Non-pigmented ciliary epithelial cell (primary cell): Measurements from ENCODE around the gene CCNO.
A peak's percentile ranks its signal among the peaks of the same experiment; 100 is the strongest.

Experiments
- DNase-seq: peaks from one replicate; pipeline ENCODE4 v3.0.0-alpha.2; 2010; ENCODE audit warnings: low read depth

The CCNO gene

GRCh38 chr5:55232985-55233928 lies at the start of gene CCNO:
Gene CCNO, minus strand, starts transcription at chr5:55233608. Its CDS starts 85 bp downstream, at chr5:55233523.
- DNase-seq: peak; percentile 35

- peak; percentile 56 for DNase-seq
These were observed 45.4 kb upstream of the CCNO start for GRCh38 chr5:55278778-55279177.

- peak; percentile 24 for DNase-seq
These were observed 43.4 kb upstream of the CCNO start for GRCh38 chr5:55276771-55277170.

GRCh38 chr5:55258339-55258738 lies 24.9 kb upstream of the CCNO start:
- DNase-seq: no peak

- no peak for DNase-seq
These were observed 21.4 kb upstream of the CCNO start for GRCh38 chr5:55254802-55255201.

GRCh38 chr5:55250064-55250463 lies 16.7 kb upstream of the CCNO start:
- DNase-seq: no peak

GRCh38 chr5:55241746-55242145 lies 8.3 kb upstream of the CCNO start:
- no peak for DNase-seq

GRCh38 chr5:55236800-55237199 lies 3.4 kb upstream of the CCNO start:
- DNase-seq: no peak

GRCh38 chr5:55234121-55234700 lies 803 bp upstream of the CCNO start:
- DNase-seq: no peak

GRCh38 chr5:55232271-55232984 lies 980 bp downstream of the CCNO start:
- no peak for DNase-seq

GRCh38 chr5:55231919-55232270 lies 1.5 kb downstream of the CCNO start:
- no peak for DNase-seq

- DNase-seq: no peak
These were observed 2.1 kb downstream of the CCNO start for GRCh38 chr5:55231029-55231918.

GRCh38 chr5:55230086-55230629 lies 3.2 kb downstream of the CCNO start:
- no peak for DNase-seq

- DNase-seq: no peak
These were observed 5.6 kb downstream of the CCNO start for GRCh38 chr5:55227664-55228430.

- DNase-seq: no peak
These were observed 6.3 kb downstream of the CCNO start, which contains the start of gene MCIDAS for GRCh38 chr5:55226934-55227663. Gene MCIDAS, minus strand, starts transcription at chr5:55227315. Its CDS starts 177 bp downstream, at chr5:55227138.

GRCh38 chr5:55226027-55226933 lies 7.1 kb downstream of the CCNO start:
- DNase-seq: no peak

- no peak for DNase-seq
These were observed 8.1 kb downstream of the CCNO start for GRCh38 chr5:55225346-55225745.

GRCh38 chr5:55223812-55224240 lies 9.6 kb downstream of the CCNO start:
- no peak for DNase-seq
